Measurements from ENCODE around the gene GDE1. TPM values are rescaled to one million over a fixed set of nuclear protein-coding genes. Genes with fewer than 3 reads are reported as not detected.
A peak's percentile ranks its signal among the peaks of the same experiment; 100 is the strongest.

The GDE1 gene
- total RNA-seq, 4 donors from 2014 or later: 80.9 to 143 (median 108) TPM

GRCh38 chr16:19559242-19559910, 37.5 kb upstream of the GDE1 start:
- Histone ChIP-seq H3K27ac (no peak overlapping the region), H3K4me3 (no peak overlapping the region), H3K27me3 (no peaks in the 10 kb centered on the region), H3K36me3 (peaks cover 0 to 8% of the 10 kb centered on the region in 2 donors), H3K9me3 (peaks cover 0 to 14% (median 0%) of the 10 kb centered on the region in 3 donors), H3K4me1 (peaks cover 0 to 33% (median 2%) of the 10 kb centered on the region in 3 donors)
- WGBS, 2 donors (ENCODE audit: low coverage in 1 of 2): 69 to 73% methylated on average over 10 of the region's 10 CpGs
- no peak for TF ChIP-seq POLR2AphosphoS5 (IDR thresholded peaks at IDR 0.05)
- TF ChIP-seq CTCF (IDR thresholded peaks at IDR 0.05): peak; percentile 56 to 71 (median 63)
- no peak for ATAC-seq

GRCh38 chr16:19555938-19556771, 34.3 kb upstream of the GDE1 start:
- Histone ChIP-seq H3K9me3 (no peaks in the 10 kb centered on the region), H3K36me3 (peaks cover 0 to 10% of the 10 kb centered on the region in 2 donors), H3K27ac (peak overlapping the region; percentile 60 to 93 (median 90)), H3K4me3 (peak overlapping the region; percentile 69 to 87), H3K27me3 (no peaks in the 10 kb centered on the region), H3K4me1 (peaks cover 0 to 36% (median 2%) of the 10 kb centered on the region in 3 donors)
- no peak for ATAC-seq
- WGBS, 2 donors (ENCODE audit: low coverage in 1 of 2): 53 to 71% methylated on average over 5 to 13 of the region's 19 CpGs
- TF ChIP-seq POLR2A (IDR thresholded peaks at IDR 0.05) (no peak), CTCF (IDR thresholded peaks at IDR 0.05) (no peak)

GRCh38 chr16:19555186-19555937, 33.5 kb upstream of the GDE1 start, which contains the start of gene VPS35L:
TSS of gene VPS35L (plus strand) at chr16:19555703. CDS start at chr16:19555730, 27 bp downstream.
- WGBS, 2 donors (ENCODE audit: low coverage in 1 of 2): 0% methylated on average over 4 of the region's 53 CpGs; no CpG with 5 or more reads in 1 of the 2 donors
- H3K27ac ChIP-seq: peak within 1 kb of the TSS; percentile 60 to 93 (median 90)
- peak; percentile 100 for ATAC-seq
- H3K4me3 ChIP-seq: peak within 1 kb of the TSS; percentile 69 to 87
- peaks cover 0 to 15% of the 10 kb centered on the region in 2 donors for H3K36me3 ChIP-seq
- TF ChIP-seq POLR2AphosphoS5 (IDR thresholded peaks at IDR 0.05) (peak; percentile 77), POLR2A (IDR thresholded peaks at IDR 0.05) (peak; percentile 31 to 45), CTCF (IDR thresholded peaks at IDR 0.05) (peak; percentile 23 to 80 (median 72)), EP300 (IDR thresholded peaks at IDR 0.05) (no peak)
- no peaks in the 10 kb centered on the region for H3K27me3 ChIP-seq
- peaks cover 0 to 36% (median 2%) of the 10 kb centered on the region in 3 donors for H3K4me1 ChIP-seq
- H3K9me3 ChIP-seq: no peaks in the 10 kb centered on the region

GRCh38 chr16:19549673-19550072, 27.8 kb upstream of the GDE1 start:
- Histone ChIP-seq H3K36me3 (peaks cover 0 to 71% of the 10 kb centered on the region in 2 donors), H3K4me1 (peaks cover 0 to 7% (median 2%) of the 10 kb centered on the region in 3 donors), H3K27me3 (no peaks in the 10 kb centered on the region), H3K9me3 (no peaks in the 10 kb centered on the region), H3K4me3 (no peak overlapping the region), H3K27ac (no peak overlapping the region)
- no peak for TF ChIP-seq EP300 (IDR thresholded peaks at IDR 0.05)
- no peak for TF ChIP-seq CTCF (IDR thresholded peaks at IDR 0.05)
- no peak for TF ChIP-seq POLR2A (IDR thresholded peaks at IDR 0.05)
- no peak for TF ChIP-seq POLR2AphosphoS5 (IDR thresholded peaks at IDR 0.05)
- ATAC-seq: no peak
